Type B pancreatic cell (in vitro differentiated cells): ENCODE measurements around the gene KRTAP10-4. TPM values are rescaled to one million over a fixed set of nuclear protein-coding genes. Genes with fewer than 3 reads are reported as not detected.

Experiments
- DNase-seq: peaks from one replicate; pipeline ENCODE4 v3.0.0; 2021; ENCODE audit warnings: mixed read lengths; ENCODE audit not compliant: unreplicated experiment; ENCODE audit errors: extremely low spot score
- H3K27ac Mint-ChIP-seq: 2 replicates; pipeline ENCODE4 v1.8.0; 2021; ENCODE audit warnings: mild to moderate bottlenecking, mixed read lengths
- H3K27me3 Mint-ChIP-seq: 2 replicates; pipeline ENCODE4 v1.8.0; 2021; ENCODE audit warnings: mixed read lengths
- H3K36me3 Mint-ChIP-seq: 2 replicates; pipeline ENCODE4 v1.8.0; 2021; ENCODE audit warnings: mixed read lengths
- H3K4me1 Mint-ChIP-seq: one replicate; pipeline ENCODE4 v1.8.0; 2021; ENCODE audit warnings: mixed read lengths; ENCODE audit not compliant: unreplicated experiment
- H3K4me3 Mint-ChIP-seq: 2 replicates; pipeline ENCODE4 v1.8.0; 2021; ENCODE audit warnings: mild to moderate bottlenecking, mixed read lengths
- H3K9me3 Mint-ChIP-seq: 2 replicates; pipeline ENCODE4 v1.8.0; 2021; ENCODE audit warnings: mixed read lengths
- CTCF ChIP-seq: fragments of 200-600 bp; sonication (generic); conservative IDR thresholded peaks from 2 replicates; pipeline ENCODE4 v1.5.0; 2021; ENCODE audit warnings: antibody characterized with exemption, mild to moderate bottlenecking
- total RNA-seq: library from RNA; stranded (reverse); gene quantifications from 2 replicates; pipeline ENCODE4 v1.2.1, GENCODE V29; 2021; ENCODE audit warnings: low replicate concordance

Gene KRTAP10-4
- total RNA-seq, 1 donor from 2014 or later, result not detected

- Mint-ChIP-seq H3K36me3 (no peaks in the 10 kb centered on the region), H3K27me3 (peaks cover 3% of the 10 kb centered on the region), H3K4me1 (no peaks in the 10 kb centered on the region), H3K4me3 (no peak overlapping the region), H3K9me3 (peaks cover 5% of the 10 kb centered on the region), H3K27ac (no peak overlapping the region)
- no peak for TF ChIP-seq CTCF
- DNase-seq, result no peak
Measured at GRCh38 chr21:44572959-44573583, 458 bp upstream of the KRTAP10-4 start.

- Mint-ChIP-seq H3K9me3 (peaks cover 5% of the 10 kb centered on the region), H3K27ac (no peak overlapping the region), H3K4me3 (no peak overlapping the region), H3K27me3 (peaks cover 3% of the 10 kb centered on the region), H3K4me1 (no peaks in the 10 kb centered on the region), H3K36me3 (no peaks in the 10 kb centered on the region)
- TF ChIP-seq CTCF, result no peak
- no peak for DNase-seq
Measured at GRCh38 chr21:44574457-44575306, 1.2 kb downstream of the KRTAP10-4 start.

GRCh38 chr21:44575307-44576024, 1.9 kb downstream of the KRTAP10-4 start:
- Mint-ChIP-seq H3K4me1 (no peaks in the 10 kb centered on the region), H3K27ac (no peak overlapping the region), H3K36me3 (no peaks in the 10 kb centered on the region), H3K27me3 (peaks cover 3% of the 10 kb centered on the region), H3K9me3 (peaks cover 5% of the 10 kb centered on the region), H3K4me3 (no peak overlapping the region)
- TF ChIP-seq CTCF, result no peak
- no peak for DNase-seq

- Mint-ChIP-seq H3K4me1 (no peaks in the 10 kb centered on the region), H3K27me3 (peaks cover 3% of the 10 kb centered on the region), H3K27ac (no peak overlapping the region), H3K4me3 (no peak overlapping the region), H3K36me3 (no peaks in the 10 kb centered on the region), H3K9me3 (peaks cover 5% of the 10 kb centered on the region)
- no peak for TF ChIP-seq CTCF
- DNase-seq, result no peak
Measured at GRCh38 chr21:44576025-44576420, 2.5 kb downstream of the KRTAP10-4 start.

GRCh38 chr21:44578371-44579055, 5.0 kb downstream of the KRTAP10-4 start:
- DNase-seq, result no peak
- no peak overlapping the region for H3K27ac Mint-ChIP-seq
- H3K27me3 Mint-ChIP-seq, result peaks cover 8% of the 10 kb centered on the region
- no peaks in the 10 kb centered on the region for H3K9me3 Mint-ChIP-seq
- H3K4me1 Mint-ChIP-seq, result peaks cover 6% of the 10 kb centered on the region
- TF ChIP-seq CTCF, result no peak
- no peak overlapping the region for H3K4me3 Mint-ChIP-seq
- no peaks in the 10 kb centered on the region for H3K36me3 Mint-ChIP-seq
